HEK293 (cell line): ENCODE results near the gene CCDC136.

Experiments
- CTCF ChIA-PET: fragments of 350-600 bp; formaldehyde crosslinking; extraction: SDS; loops from one replicate; lab custom pipeline; 2021; ENCODE audit warnings: antibody characterized with exemption; lab: Yijun Ruan, JAX
- POLR2A ChIA-PET: fragments of 300-600 bp; formaldehyde crosslinking; extraction: SDS; loops from one replicate; lab custom pipeline; 2020; ENCODE audit warnings: antibody characterized with exemption, inconsistent platforms; lab: Yijun Ruan, JAX
- H3K27ac ChIP-seq: fragments of 200-500 bp; sonication (Bioruptor generic); 2 replicates; pipeline ENCODE4 v1.5.1; 2014; ENCODE audit warnings: low read depth, low read length, control low read depth, inconsistent platforms; ENCODE audit errors: extremely low read depth
- H3K36me3 ChIP-seq, 2 experiments: fragments of 200-500 bp in 1 of 2; sonication (Bioruptor generic) in 1 of 2; 1 replicate in 1 of 2; 2 replicates in 1 of 2; pipeline ENCODE4 v1.5.1; 2014 to 2017; ENCODE audit warnings: inconsistent platforms in 2 of 2, low read length in 2 of 2; ENCODE audit not compliant: control insufficient read depth in 2 of 2, insufficient read depth in 1 of 2
- H3K4me1 ChIP-seq: fragments of 200-500 bp; sonication (Bioruptor generic); 2 replicates; pipeline ENCODE4 v1.5.1; 2014; ENCODE audit warnings: mild to moderate bottlenecking, low read length, inconsistent platforms; ENCODE audit not compliant: control insufficient read depth, insufficient read depth
- H3K4me3 ChIP-seq: 2 replicates; pipeline ENCODE4 v1.5.1; 2011; ENCODE audit warnings: low read depth, mild to moderate bottlenecking, control low read depth, low read length, moderate library complexity
- H3K9me3 ChIP-seq: fragments of 200-500 bp; sonication (Bioruptor generic); 2 replicates; pipeline ENCODE4 v1.5.1; 2014; ENCODE audit warnings: low read depth, low read length, inconsistent platforms; ENCODE audit not compliant: control insufficient read depth, insufficient read depth
- TRIM28 ChIP-seq: IDR thresholded peaks from 2 replicates; pipeline ENCODE4 v1.6.1; 2011; ENCODE audit warnings: low read length, control low read depth, borderline replicate concordance
- ZBTB7A ChIP-seq: fragments of 450-650 bp; formaldehyde crosslinking; IDR thresholded peaks from 2 replicates; pipeline ENCODE4 v1.5.1; 2016; ENCODE audit warnings: low read depth, missing biosample characterization, missing genetic modification characterization
- ZNF10 ChIP-seq: fragments of 450-650 bp; formaldehyde crosslinking; IDR thresholded peaks from 2 replicates; pipeline ENCODE4 v1.5.1; 2017; ENCODE audit warnings: missing biosample characterization, missing genetic modification characterization
- ZNF140 ChIP-seq: fragments of 450-650 bp; formaldehyde crosslinking; IDR thresholded peaks from 2 replicates; pipeline ENCODE4 v1.5.1; 2016; ENCODE audit warnings: missing biosample characterization, missing genetic modification characterization
- ZNF292 ChIP-seq: fragments of 450-650 bp; formaldehyde crosslinking; IDR thresholded peaks from 2 replicates; pipeline ENCODE4 v1.5.1; 2016; ENCODE audit warnings: low read depth, missing biosample characterization, missing genetic modification characterization, borderline replicate concordance
- ZNF391 ChIP-seq: fragments of 450-650 bp; formaldehyde crosslinking; IDR thresholded peaks from 2 replicates; pipeline ENCODE4 v1.5.1; 2016; ENCODE audit warnings: low read depth, missing biosample characterization, missing genetic modification characterization, borderline replicate concordance
- ZNF600 ChIP-seq: fragments of 450-650 bp; formaldehyde crosslinking; IDR thresholded peaks from 2 replicates; pipeline ENCODE4 v1.5.1; 2016; ENCODE audit warnings: missing biosample characterization, missing genetic modification characterization
- ZNF776 ChIP-seq: fragments of 450-650 bp; formaldehyde crosslinking; IDR thresholded peaks from 2 replicates; pipeline ENCODE4 v1.5.0; 2017; ENCODE audit warnings: missing biosample characterization, missing genetic modification characterization, borderline replicate concordance
- TF ChIP-seq, protein P1 (sequence below): fragments of 450-650 bp; formaldehyde crosslinking; IDR thresholded peaks from 2 replicates; pipeline ENCODE4 v1.5.1; 2016; ENCODE audit warnings: missing biosample characterization, missing genetic modification characterization
- TF ChIP-seq, protein P2 (sequence below): fragments of 450-650 bp; formaldehyde crosslinking; IDR thresholded peaks from 2 replicates; pipeline ENCODE4 v1.5.1; 2016; ENCODE audit warnings: missing biosample characterization, missing genetic modification characterization
- TF ChIP-seq, protein P3 (sequence below): fragments of 450-650 bp; formaldehyde crosslinking; IDR thresholded peaks from 2 replicates; pipeline ENCODE4 v1.5.1; 2016; ENCODE audit warnings: missing biosample characterization, missing genetic modification characterization
- TF ChIP-seq, protein P4 (sequence below): fragments of 450-650 bp; formaldehyde crosslinking; IDR thresholded peaks from 2 replicates; pipeline ENCODE4 v1.5.1; 2016; ENCODE audit warnings: missing biosample characterization, missing genetic modification characterization
- TF ChIP-seq, protein P5 (sequence below): fragments of 450-650 bp; formaldehyde crosslinking; IDR thresholded peaks from 2 replicates; pipeline ENCODE4 v1.5.1; 2016; ENCODE audit warnings: missing biosample characterization, missing genetic modification characterization, low read depth

The CCDC136 gene

DNA sequence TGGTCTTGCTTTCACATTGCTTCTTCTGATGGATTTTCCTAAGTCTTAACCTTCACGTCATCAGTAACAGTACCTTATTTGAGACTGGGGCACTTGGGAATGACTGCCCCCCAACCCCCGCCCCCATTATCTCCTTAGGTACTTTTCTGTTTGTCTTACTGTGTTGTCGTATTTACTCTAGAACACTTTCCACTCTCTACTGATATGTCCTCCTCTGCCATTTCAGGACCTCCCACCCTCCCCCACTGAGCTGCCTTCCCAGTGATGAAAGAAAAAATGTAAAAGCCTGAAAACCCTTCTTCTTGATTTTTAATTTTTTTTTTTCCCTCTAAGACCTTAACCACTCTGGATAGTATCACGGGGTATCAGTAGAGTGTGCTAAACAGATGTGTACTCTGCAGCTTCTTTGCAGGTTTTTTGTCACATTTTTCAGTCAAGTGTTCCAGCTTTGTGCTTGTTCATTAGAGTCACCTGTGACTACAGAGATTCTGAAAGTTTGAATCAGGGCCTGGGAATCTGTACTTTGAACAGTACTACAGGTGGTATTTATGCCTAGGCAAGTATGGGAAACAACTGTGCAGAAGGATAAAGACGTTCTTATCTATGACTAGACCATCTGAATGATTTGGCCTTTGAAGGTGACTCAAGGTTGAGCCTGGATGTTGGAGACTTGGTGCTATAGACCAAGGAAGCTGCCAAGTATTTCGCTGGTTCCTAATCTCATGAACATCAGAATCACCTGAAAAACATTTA lies 44.3 kb upstream of the CCDC136 start:
- CTCF ChIA-PET, result interaction anchor here (2.6 kb wide), 1 partner anchor 8 kb away, joined by 5 read pairs; no protein-coding TSS in a partner anchor
- POLR2A ChIA-PET, result interaction anchor here (0.6 to 1.4 kb wide), 4 partner anchors 8 to 252 kb away, joined by 3 to 8 read pairs (median 3); partner anchors contain the start of gene CALU
- Histone ChIP-seq H3K9me3 (no peaks in the 10 kb centered on the region), H3K4me1 (no peaks in the 10 kb centered on the region; the same call in 1 of the 2 replicates), H3K4me3 (no peak overlapping the region), H3K27ac (no peak overlapping the region), H3K36me3 (peaks cover 12 to 40% of the 10 kb centered on the region in 2 experiments)
- TF ChIP-seq, protein P1, sequence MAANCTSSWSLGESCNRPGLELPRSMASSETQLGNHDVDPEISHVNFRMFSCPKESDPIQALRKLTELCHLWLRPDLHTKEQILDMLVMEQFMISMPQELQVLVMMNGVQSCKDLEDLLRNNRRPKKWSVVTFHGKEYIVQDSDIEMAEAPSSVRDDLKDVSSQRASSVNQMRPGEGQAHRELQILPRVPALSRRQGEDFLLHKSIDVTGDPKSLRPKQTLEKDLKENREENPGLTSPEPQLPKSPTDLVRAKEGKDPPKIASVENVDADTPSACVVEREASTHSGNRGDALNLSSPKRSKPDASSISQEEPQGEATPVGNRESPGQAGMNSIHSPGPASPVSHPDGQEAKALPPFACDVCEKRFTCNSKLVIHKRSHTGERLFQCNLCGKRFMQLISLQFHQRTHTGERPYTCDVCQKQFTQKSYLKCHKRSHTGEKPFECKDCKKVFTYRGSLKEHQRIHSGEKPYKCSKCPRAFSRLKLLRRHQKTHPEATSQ (tag by site-specific recombination), result no peak
- TF ChIP-seq ZNF391 (tag by site-specific recombination) (no peak), ZNF292 (tag by site-specific recombination) (no peak), TRIM28 (no peak)
- TF ChIP-seq, protein P2, sequence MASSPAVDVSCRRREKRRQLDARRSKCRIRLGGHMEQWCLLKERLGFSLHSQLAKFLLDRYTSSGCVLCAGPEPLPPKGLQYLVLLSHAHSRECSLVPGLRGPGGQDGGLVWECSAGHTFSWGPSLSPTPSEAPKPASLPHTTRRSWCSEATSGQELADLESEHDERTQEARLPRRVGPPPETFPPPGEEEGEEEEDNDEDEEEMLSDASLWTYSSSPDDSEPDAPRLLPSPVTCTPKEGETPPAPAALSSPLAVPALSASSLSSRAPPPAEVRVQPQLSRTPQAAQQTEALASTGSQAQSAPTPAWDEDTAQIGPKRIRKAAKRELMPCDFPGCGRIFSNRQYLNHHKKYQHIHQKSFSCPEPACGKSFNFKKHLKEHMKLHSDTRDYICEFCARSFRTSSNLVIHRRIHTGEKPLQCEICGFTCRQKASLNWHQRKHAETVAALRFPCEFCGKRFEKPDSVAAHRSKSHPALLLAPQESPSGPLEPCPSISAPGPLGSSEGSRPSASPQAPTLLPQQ (tag by site-specific recombination), result no peak

DNA sequence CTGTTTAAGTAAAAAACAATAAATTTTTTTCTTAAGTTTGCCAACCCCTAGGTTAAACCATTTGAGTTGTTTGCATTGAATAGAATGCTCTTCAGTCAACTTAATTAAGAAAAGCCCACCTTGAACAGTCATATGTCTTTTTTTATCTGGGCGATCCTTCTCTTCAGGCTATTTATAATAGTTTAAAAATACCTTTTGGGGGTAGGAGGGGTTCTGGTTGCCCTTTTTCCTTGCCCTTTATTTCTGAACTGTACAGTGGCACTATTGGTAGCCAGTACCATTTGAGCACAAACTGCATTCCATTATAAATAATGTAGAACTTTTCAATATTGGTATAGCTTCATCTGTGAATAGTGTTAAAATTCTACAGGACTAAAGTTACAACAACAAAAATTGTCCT lies 39.5 kb upstream of the CCDC136 start:
- TF ChIP-seq ZNF600 (tag by site-specific recombination) (no peak), ZNF140 (tag by site-specific recombination) (no peak), ZNF776 (tag by site-specific recombination) (no peak), ZNF10 (tag by site-specific recombination) (no peak), ZBTB7A (tag by site-specific recombination) (no peak)
- TF ChIP-seq, protein P3, sequence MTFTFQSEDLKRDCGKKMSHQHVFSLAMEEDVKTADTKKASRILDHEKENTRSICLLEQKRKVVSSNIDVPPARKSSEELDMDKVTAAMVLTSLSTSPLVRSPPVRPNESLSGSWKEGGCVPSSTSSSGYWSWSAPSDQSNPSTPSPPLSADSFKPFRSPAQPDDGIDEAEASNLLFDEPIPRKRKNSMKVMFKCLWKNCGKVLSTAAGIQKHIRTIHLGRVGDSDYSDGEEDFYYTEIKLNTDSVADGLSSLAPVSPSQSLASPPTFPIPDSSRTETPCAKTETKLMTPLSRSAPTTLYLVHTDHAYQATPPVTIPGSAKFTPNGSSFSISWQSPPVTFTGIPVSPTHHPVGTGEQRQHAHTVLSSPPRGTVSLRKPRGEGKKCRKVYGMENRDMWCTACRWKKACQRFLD, result no peak
- TF ChIP-seq, protein P4, sequence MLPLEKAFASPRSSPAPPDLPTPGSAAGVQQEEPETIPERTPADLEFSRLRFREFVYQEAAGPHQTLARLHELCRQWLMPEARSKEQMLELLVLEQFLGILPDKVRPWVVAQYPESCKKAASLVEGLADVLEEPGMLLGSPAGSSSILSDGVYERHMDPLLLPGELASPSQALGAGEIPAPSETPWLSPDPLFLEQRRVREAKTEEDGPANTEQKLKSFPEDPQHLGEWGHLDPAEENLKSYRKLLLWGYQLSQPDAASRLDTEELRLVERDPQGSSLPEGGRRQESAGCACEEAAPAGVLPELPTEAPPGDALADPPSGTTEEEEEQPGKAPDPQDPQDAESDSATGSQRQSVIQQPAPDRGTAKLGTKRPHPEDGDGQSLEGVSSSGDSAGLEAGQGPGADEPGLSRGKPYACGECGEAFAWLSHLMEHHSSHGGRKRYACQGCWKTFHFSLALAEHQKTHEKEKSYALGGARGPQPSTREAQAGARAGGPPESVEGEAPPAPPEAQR (tag by site-specific recombination), result no peak
- TF ChIP-seq, protein P5, sequence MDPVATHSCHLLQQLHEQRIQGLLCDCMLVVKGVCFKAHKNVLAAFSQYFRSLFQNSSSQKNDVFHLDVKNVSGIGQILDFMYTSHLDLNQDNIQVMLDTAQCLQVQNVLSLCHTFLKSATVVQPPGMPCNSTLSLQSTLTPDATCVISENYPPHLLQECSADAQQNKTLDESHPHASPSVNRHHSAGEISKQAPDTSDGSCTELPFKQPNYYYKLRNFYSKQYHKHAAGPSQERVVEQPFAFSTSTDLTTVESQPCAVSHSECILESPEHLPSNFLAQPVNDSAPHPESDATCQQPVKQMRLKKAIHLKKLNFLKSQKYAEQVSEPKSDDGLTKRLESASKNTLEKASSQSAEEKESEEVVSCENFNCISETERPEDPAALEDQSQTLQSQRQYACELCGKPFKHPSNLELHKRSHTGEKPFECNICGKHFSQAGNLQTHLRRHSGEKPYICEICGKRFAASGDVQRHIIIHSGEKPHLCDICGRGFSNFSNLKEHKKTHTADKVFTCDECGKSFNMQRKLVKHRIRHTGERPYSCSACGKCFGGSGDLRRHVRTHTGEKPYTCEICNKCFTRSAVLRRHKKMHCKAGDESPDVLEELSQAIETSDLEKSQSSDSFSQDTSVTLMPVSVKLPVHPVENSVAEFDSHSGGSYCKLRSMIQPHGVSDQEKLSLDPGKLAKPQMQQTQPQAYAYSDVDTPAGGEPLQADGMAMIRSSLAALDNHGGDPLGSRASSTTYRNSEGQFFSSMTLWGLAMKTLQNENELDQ (tag by site-specific recombination), result no peak
- POLR2A ChIA-PET, result no interaction called here

More for the DNA sequence above, 39.5 kb upstream of the CCDC136 start:
- Histone ChIP-seq H3K4me3 (no peak overlapping the region), H3K27ac (no peak overlapping the region), H3K36me3 (peaks cover 21 to 84% of the 10 kb centered on the region in 2 experiments), H3K9me3 (no peaks in the 10 kb centered on the region), H3K4me1 (no peaks in the 10 kb centered on the region; the same call in 1 of the 2 replicates)
- CTCF ChIA-PET, result interaction anchor here (0.8 kb wide), 1 partner anchor 15 kb away, joined by 4 read pairs; no protein-coding TSS in a partner anchor
